OCI-LY3 (cell line): ENCODE results near the gene PLCB1.

Experiments
- EZH2phosphoT487 ChIP-seq: fragments of 200-600 bp; shearing (Covaris generic); IDR thresholded peaks from 2 replicates; pipeline ENCODE4 v1.6.1; 2018; ENCODE audit warnings: antibody characterized with exemption, mixed run types, low read depth
- TF ChIP-seq, protein P1 (sequence below): fragments of 200-600, 300-600 bp; sonication (generic); IDR thresholded peaks from 2 replicates; pipeline ENCODE4 v1.5.1; 2014; ENCODE audit warnings: antibody characterized with exemption, low read length, low read depth

DNA sequence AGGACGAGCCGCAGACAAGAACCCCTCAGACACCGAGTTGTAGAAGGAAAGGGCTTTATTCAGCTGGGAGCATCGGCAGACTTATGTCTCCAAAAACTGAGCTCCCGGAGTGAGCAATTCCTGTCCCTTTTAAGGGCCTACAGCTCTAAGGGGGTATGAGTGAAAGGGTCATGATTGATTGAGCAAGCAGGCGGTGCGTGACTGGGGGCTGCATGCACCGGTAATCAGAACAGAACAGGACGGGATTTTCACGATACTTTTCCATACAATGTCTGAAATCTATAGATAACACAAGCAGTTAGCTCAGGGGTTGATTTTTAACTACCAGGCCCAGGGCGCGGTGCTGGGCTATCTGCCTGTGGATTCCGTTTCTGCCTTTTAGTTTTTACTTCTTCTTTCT, 710.5 kb downstream of the PLCB1 start:
- TF ChIP-seq, protein P1, sequence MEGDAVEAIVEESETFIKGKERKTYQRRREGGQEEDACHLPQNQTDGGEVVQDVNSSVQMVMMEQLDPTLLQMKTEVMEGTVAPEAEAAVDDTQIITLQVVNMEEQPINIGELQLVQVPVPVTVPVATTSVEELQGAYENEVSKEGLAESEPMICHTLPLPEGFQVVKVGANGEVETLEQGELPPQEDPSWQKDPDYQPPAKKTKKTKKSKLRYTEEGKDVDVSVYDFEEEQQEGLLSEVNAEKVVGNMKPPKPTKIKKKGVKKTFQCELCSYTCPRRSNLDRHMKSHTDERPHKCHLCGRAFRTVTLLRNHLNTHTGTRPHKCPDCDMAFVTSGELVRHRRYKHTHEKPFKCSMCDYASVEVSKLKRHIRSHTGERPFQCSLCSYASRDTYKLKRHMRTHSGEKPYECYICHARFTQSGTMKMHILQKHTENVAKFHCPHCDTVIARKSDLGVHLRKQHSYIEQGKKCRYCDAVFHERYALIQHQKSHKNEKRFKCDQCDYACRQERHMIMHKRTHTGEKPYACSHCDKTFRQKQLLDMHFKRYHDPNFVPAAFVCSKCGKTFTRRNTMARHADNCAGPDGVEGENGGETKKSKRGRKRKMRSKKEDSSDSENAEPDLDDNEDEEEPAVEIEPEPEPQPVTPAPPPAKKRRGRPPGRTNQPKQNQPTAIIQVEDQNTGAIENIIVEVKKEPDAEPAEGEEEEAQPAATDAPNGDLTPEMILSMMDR = no peak
- no peak for TF ChIP-seq EZH2phosphoT487
